GM18858 (cell line): ENCODE data around the gene MAOB.

ENCODE experiments used
- ATAC-seq: cut with Tn5 transposase; IDR thresholded peaks from one replicate; pipeline ENCODE4 v1.9.1; 2021; ENCODE audit not compliant: unreplicated experiment

Gene MAOB

GRCh38 chrX:43718081-43718480, 164.2 kb downstream of the MAOB start:
- no peak for ATAC-seq

GRCh38 chrX:43717161-43717560, 165.1 kb downstream of the MAOB start:
- no peak for ATAC-seq

- no peak for ATAC-seq
These were observed 165.6 kb downstream of the MAOB start for GRCh38 chrX:43716696-43717095.
